Measurements from ENCODE around the gene KCNH4.

DNA sequence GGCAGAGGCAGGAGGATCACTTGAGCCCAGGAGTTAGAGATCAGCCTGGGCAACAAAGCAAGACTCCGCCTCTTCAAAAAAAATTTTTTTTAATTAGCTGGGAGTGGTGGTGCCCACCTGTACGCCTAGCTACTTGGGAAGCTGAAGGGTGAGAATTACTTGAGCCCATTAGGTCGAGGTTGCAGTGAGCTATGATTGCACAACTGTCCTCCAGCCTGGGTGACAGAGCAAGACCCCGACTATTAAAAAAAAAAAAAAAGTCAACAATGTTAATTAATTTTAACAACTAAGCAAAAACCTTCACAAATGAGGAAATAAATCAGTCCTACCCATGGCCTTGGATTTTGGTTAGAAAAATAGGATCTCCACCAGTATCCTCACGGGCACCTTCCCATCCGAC, 73.8 kb downstream of the KCNH4 start:
- TF ChIP-seq, protein P1, sequence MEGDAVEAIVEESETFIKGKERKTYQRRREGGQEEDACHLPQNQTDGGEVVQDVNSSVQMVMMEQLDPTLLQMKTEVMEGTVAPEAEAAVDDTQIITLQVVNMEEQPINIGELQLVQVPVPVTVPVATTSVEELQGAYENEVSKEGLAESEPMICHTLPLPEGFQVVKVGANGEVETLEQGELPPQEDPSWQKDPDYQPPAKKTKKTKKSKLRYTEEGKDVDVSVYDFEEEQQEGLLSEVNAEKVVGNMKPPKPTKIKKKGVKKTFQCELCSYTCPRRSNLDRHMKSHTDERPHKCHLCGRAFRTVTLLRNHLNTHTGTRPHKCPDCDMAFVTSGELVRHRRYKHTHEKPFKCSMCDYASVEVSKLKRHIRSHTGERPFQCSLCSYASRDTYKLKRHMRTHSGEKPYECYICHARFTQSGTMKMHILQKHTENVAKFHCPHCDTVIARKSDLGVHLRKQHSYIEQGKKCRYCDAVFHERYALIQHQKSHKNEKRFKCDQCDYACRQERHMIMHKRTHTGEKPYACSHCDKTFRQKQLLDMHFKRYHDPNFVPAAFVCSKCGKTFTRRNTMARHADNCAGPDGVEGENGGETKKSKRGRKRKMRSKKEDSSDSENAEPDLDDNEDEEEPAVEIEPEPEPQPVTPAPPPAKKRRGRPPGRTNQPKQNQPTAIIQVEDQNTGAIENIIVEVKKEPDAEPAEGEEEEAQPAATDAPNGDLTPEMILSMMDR (IDR thresholded peaks at IDR 0.05) = no peak
- TF ChIP-seq POLR2A (IDR thresholded peaks at IDR 0.05) = no peak
